ENCODE results near the gene FANCB.

GRCh38 chrX:14817571-14817970, 55.3 kb downstream of the FANCB start:
- TF ChIP-seq CTCF (IDR thresholded peaks at IDR 0.05; ENCODE audit: insufficient read depth, low read length, poor library complexity, severe bottlenecking), result no peak
- TF ChIP-seq EZH2phosphoT487 (conservative IDR thresholded peaks at IDR 0.05; ENCODE audit: low read length), result no peak

Measured in SU-DHL-6 (cell line).